ENCODE data around the gene CABLES1. TPM values are rescaled to one million over a fixed set of nuclear protein-coding genes. Genes with fewer than 3 reads are reported as not detected.

The CABLES1 gene
- total RNA-seq, 2 donors from 2014 or later, result 4.2 to 11.9 TPM

GRCh38 chr18:23172591-23173380 lies 37.5 kb downstream of the CABLES1 start:
- peaks cover 8% of the 10 kb centered on the region for H3K4me1 ChIP-seq
- WGBS, 2 donors, result 86 to 88% methylated on average over 14 of the region's 14 CpGs
- H3K27me3 ChIP-seq, result no peaks in the 10 kb centered on the region
- TF ChIP-seq POLR2A (IDR thresholded peaks at IDR 0.05), result no peak
- H3K27ac ChIP-seq, result no peak overlapping the region
- DNase-seq (no peak), ATAC-seq (no peak)
- intact Hi-C loops (cut with DNase I), result no loop called here
- no peak overlapping the region for H3K4me3 ChIP-seq
- no peaks in the 10 kb centered on the region for H3K9me3 ChIP-seq
- H3K36me3 ChIP-seq (replicated peaks in 1 of 2; ENCODE audit: insufficient read depth in 1 of 2, low read depth in 2 of 2), result no peaks in the 10 kb centered on the region

GRCh38 chr18:23173912-23174311 lies 38.6 kb downstream of the CABLES1 start:
- Histone ChIP-seq H3K4me3 (no peak overlapping the region), H3K4me1 (peaks cover 20% of the 10 kb centered on the region), H3K27me3 (no peaks in the 10 kb centered on the region), H3K27ac (no peak overlapping the region), H3K36me3 (replicated peaks in 1 of 2; ENCODE audit: insufficient read depth in 1 of 2, low read depth in 2 of 2) (no peaks in the 10 kb centered on the region), H3K9me3 (no peaks in the 10 kb centered on the region)
- WGBS, 2 donors, result 86 to 91% methylated on average over 7 of the region's 7 CpGs
- TF ChIP-seq POLR2A (IDR thresholded peaks at IDR 0.05) (no peak), CTCF (IDR thresholded peaks at IDR 0.05) (no peak)
- DNase-seq (no peak), ATAC-seq (no peak)
- intact Hi-C loops (cut with DNase I), result no loop called here

- DNase-seq (no peak), ATAC-seq (no peak)
- H3K27me3 ChIP-seq, result no peaks in the 10 kb centered on the region
- no peaks in the 10 kb centered on the region for H3K36me3 ChIP-seq (replicated peaks in 1 of 2; ENCODE audit: insufficient read depth in 1 of 2, low read depth in 2 of 2)
- TF ChIP-seq CTCF (IDR thresholded peaks at IDR 0.05) (no peak), POLR2A (IDR thresholded peaks at IDR 0.05) (no peak)
- H3K4me3 ChIP-seq, result no peak overlapping the region
- H3K4me1 ChIP-seq, result peaks cover 26% of the 10 kb centered on the region
- no peak overlapping the region for H3K27ac ChIP-seq
- H3K9me3 ChIP-seq, result no peaks in the 10 kb centered on the region
- WGBS, 2 donors, result 85 to 93% methylated on average over 12 to 17 of the region's 17 CpGs
- intact Hi-C loops (cut with DNase I), result no loop called here
Measured at GRCh38 chr18:23176701-23177432, 41.6 kb downstream of the CABLES1 start.

GRCh38 chr18:23177433-23178072 lies 42.3 kb downstream of the CABLES1 start:
- Histone ChIP-seq H3K27ac (peak overlapping the region in 3 of 4 donors; percentile 26 to 58 (median 51)), H3K36me3 (replicated peaks in 1 of 2; ENCODE audit: insufficient read depth in 1 of 2, low read depth in 2 of 2) (no peaks in the 10 kb centered on the region), H3K27me3 (no peaks in the 10 kb centered on the region), H3K4me1 (peaks cover 26% of the 10 kb centered on the region), H3K4me3 (no peak overlapping the region), H3K9me3 (no peaks in the 10 kb centered on the region)
- WGBS, 2 donors, result 40 to 45% methylated on average over 6 to 13 of the region's 13 CpGs
- TF ChIP-seq POLR2A (IDR thresholded peaks at IDR 0.05) (no peak), CTCF (IDR thresholded peaks at IDR 0.05) (peak in 6 of 7 experiments; percentile 12 to 69 (median 58))
- intact Hi-C loops (cut with DNase I), result no loop called here
- peak; percentile 93 for ATAC-seq
- DNase-seq, result peak; percentile 85 to 92 (median 86)

GRCh38 chr18:23178201-23178600 lies 42.9 kb downstream of the CABLES1 start:
- H3K27ac ChIP-seq, result peak overlapping the region; percentile 26 to 62 (median 54)
- peaks cover 26% of the 10 kb centered on the region for H3K4me1 ChIP-seq
- 16 to 54% methylated on average over 2 to 7 of the region's 7 CpGs for WGBS, 2 donors
- peak in 2 of 4 donors; percentile 18 to 19 for DNase-seq
- intact Hi-C loops (cut with DNase I), result no loop called here
- H3K4me3 ChIP-seq, result no peak overlapping the region
- H3K27me3 ChIP-seq, result no peaks in the 10 kb centered on the region
- no peaks in the 10 kb centered on the region for H3K36me3 ChIP-seq (replicated peaks in 1 of 2; ENCODE audit: insufficient read depth in 1 of 2, low read depth in 2 of 2)
- no peaks in the 10 kb centered on the region for H3K9me3 ChIP-seq
- ATAC-seq, result peak; percentile 2
- TF ChIP-seq CTCF (IDR thresholded peaks at IDR 0.05), result no peak
- no peak for TF ChIP-seq POLR2A (IDR thresholded peaks at IDR 0.05)
